AG09309 (cell line): ENCODE data around the gene FRG2.
"Not testable (repeated sequence)": the region's sequence is repeated elsewhere in the genome, so short reads cannot be mapped to it uniquely, and the experiment has no call there.

Experiments
- DNase-seq: peaks from one replicate; pipeline ENCODE4 v3.0.0-alpha.2; 2010; ENCODE audit warnings: low read depth
- H3K4me3 ChIP-seq: 2 replicates; pipeline ENCODE4 v1.5.1; 2011; ENCODE audit warnings: mild to moderate bottlenecking, low read depth, low read length, moderate library complexity; ENCODE audit not compliant: control insufficient read depth
- TF ChIP-seq, protein P1 (sequence below): IDR thresholded peaks from 2 replicates; pipeline ENCODE4 v1.5.1; 2011; ENCODE audit warnings: mild to moderate bottlenecking, low read depth, low read length, inconsistent platforms; ENCODE audit not compliant: insufficient read depth, control insufficient read depth; ENCODE audit errors: missing control alignments

The FRG2 gene

GRCh38 chr4:190014771-190015537 is 12.1 kb downstream of the FRG2 start:
- TF ChIP-seq, protein P1, sequence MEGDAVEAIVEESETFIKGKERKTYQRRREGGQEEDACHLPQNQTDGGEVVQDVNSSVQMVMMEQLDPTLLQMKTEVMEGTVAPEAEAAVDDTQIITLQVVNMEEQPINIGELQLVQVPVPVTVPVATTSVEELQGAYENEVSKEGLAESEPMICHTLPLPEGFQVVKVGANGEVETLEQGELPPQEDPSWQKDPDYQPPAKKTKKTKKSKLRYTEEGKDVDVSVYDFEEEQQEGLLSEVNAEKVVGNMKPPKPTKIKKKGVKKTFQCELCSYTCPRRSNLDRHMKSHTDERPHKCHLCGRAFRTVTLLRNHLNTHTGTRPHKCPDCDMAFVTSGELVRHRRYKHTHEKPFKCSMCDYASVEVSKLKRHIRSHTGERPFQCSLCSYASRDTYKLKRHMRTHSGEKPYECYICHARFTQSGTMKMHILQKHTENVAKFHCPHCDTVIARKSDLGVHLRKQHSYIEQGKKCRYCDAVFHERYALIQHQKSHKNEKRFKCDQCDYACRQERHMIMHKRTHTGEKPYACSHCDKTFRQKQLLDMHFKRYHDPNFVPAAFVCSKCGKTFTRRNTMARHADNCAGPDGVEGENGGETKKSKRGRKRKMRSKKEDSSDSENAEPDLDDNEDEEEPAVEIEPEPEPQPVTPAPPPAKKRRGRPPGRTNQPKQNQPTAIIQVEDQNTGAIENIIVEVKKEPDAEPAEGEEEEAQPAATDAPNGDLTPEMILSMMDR = no peak
- no peak for DNase-seq
- H3K4me3 ChIP-seq = peak overlapping the region; percentile 32

DNA sequence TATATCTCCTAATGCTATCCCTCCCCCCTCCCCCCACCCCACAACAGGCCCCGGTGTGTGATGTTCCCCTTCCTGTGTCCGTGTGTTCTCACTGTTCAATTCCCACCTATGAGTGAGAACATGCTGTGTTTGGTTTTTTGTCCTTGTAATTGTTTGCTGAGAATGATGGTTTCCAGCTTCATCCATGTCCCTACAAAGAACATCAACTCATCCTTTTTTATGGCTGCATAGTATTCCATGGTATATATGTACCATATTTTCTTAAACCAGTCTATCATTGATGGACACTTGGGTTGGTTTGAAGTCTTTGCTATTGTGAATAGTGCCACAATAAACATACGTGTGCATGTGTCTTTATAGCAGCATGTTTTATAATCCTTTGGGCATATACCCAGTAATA is 37.1 kb downstream of the FRG2 start:
- DNase-seq, H3K4me3 ChIP-seq: not testable (repeated sequence)

DNA sequence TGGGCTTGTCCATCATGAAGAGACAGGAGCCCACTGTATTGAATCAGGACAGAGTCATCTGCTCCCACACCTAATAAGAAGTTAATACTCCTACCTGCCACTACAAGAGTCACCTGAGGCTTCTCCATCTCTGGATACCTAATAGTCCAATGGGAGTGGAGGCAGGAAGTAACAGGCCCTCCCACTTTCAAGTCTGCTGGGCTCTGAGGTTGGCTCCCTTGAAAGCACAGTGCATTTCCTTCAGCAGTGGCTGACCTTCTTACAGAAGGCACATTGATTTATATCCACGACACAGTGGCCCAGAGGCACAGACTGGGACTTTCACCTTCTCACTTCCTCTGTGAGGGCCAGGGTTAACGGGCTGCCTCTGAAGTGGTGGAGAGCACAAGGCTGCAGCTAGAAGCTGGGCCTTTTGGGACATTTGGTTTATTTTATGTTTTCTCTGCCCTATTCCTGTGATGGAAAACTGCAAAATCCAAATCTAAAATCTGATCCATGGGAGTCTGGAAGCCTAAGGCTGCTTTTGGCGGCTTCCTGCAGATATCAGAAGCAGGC is 38.1 kb downstream of the FRG2 start:
- no peak overlapping the region for H3K4me3 ChIP-seq
- TF ChIP-seq, protein P1 = no peak
- DNase-seq = no peak

- DNase-seq, H3K4me3 ChIP-seq: not testable (repeated sequence)
These were observed 41.3 kb downstream of the FRG2 start for GRCh38 chr4:189985651-189986243.

GRCh38 chr4:189984661-189985060 is 42.4 kb downstream of the FRG2 start:
- H3K4me3 ChIP-seq, DNase-seq: not testable (repeated sequence)

DNA sequence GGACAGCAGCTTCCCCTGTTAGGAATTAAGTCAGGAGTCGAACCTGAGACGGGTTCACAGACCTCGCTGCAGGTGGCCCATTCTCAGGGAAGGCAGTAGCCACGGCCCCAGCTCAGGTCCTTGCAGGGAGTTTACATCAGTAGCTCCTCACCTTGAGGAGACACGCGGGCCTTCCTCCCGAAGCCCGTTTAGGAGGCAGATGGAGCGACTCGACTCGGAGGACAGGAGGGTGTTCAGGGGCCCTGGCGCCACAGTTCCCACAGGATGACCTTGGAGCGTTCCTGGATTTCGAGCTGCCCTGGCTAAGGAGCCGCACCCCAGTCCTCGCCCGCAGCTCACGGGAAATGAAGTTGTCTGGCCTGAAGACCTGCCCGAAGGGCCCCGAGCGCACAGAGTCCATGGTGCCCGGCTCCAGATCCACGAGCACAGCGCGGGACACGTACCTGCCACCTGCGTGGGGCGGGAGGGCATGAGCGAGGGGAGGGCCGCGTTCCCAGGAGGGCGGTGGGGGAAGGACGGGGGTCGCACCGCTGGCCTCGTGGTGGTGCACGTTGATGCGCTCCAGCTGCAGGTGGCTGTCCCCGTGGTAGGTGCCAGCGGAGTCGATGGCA is 43.0 kb downstream of the FRG2 start:
- DNase-seq, H3K4me3 ChIP-seq: not testable (repeated sequence)

DNA sequence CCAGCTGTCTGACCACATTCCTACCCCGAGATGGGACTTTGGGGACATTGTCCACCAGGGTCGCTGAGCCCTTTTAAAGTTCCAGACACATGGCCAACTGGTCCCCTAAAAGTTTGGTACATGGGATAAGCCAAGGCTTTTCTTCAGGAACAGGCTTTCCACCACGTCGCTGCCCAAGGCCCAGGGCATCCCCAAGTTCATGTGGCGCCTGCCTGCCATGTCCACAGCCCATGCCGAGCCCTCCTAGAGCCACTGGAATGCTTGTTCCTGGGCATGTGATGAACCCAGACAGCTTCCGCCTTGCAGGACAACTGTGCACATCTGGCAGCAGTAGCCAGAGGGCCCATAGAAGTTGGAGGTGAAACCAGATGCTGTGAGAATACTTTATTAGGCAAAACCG is 45.1 kb downstream of the FRG2 start:
- no peak overlapping the region for H3K4me3 ChIP-seq
- TF ChIP-seq, protein P1 = no peak
- DNase-seq = no peak

DNA sequence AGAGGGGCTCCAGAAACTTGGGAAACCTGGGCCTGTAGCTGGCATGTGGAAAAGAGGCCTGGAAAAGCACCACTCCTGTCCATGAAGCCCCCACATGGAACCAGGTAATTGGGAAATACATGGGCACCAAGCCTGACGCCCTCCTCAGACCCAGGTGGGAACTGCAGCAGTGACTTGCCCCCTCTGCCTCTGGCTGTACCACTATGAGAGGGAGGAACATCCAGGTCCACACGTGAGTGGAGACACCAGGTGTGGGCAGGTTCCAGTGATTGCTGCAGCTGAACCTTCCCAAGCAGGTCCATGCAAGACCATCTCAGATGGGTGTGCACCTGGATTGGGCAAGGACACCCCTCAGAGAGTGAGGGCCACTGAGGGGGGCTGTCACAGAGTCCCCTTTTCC is 46.8 kb downstream of the FRG2 start:
- not testable (repeated sequence) for DNase-seq, H3K4me3 ChIP-seq

DNA sequence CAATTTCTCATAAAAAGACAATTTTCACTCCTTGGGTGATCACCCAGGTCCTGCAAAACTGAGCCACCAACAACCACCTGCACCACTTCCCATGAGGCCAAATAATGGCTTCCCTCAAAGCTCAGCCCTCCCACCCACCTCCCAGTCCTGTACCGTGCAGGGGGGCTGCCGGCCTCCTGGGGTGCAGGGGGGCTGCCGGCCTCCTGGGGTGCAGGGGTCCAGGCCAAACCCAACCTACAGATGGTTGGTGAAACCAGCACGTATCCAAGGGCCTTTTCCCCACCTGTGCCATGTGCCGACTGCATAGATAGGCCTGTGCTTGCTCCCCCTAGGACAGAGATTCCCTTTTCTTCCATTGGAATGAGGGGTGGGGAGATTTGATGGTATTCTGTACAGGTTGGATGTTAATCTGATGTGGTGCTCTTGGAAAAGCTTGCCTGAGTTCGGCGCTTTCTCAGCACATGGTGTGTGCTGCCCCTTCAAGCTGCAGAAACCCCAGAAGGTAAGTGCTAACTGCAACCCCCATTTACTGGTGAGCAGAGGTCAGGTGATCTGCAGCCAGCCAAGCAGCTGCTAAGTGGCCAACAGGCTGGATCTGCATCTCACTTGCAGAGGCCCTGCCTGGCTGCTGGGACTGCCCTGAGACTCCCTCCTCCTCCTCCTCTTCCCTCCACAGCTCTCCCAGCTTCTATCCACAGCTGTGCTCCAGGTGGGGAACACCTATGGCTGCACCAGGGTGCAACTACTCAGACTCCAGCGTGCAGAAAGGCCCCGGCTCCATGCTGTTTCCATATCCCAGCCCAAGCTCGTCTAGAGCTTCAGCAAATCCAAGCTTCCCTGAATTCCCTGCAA is 47.6 kb downstream of the FRG2 start:
- TF ChIP-seq, protein P1 = no peak
- no peak for DNase-seq
- no peak overlapping the region for H3K4me3 ChIP-seq
